ENCODE results near the gene ELL2. TPM values are rescaled to one million over a fixed set of nuclear protein-coding genes. Genes with fewer than 3 reads are reported as not detected.

ELL2 gene
- total and polyA plus RNA-seq, 4 donors, result 12.2 to 44.1 (median 13.9) TPM

DNA sequence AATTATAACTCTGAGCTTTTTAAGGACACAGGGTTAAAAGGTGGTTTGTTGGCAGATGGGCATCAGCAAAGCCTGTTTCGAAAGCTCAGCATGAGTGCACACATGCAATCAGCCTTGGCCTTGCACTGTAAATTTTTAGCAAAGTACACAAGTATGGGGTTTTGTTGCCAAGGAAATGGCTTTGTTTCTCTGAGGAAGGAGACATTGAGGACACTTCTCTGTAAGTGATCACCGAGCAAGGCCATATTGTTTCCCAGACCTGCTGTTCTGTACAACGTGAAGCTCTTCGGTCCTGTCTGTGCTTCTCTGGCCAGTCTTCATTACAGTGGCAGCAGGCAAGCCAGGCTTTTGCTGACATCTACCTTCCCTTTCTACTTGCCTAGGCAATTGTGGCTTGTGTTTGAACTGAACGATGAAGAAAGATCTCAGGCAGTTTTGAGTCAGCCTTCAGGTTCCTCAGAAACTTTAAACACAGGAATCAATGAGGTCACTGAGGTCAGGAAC lies 111.2 kb downstream of the ELL2 start:
- H3K36me3 ChIP-seq (ENCODE audit: control insufficient read depth, insufficient read depth, low read length), result no peaks in the 10 kb centered on the region
- H3K9me3 ChIP-seq (ENCODE audit: control insufficient read depth, insufficient read depth, low read length), result no peaks in the 10 kb centered on the region
- no peaks in the 10 kb centered on the region for H3K4me1 ChIP-seq (ENCODE audit: control insufficient read depth, insufficient read depth, low read length)
- DNase-seq (ENCODE audit: low read depth in 4 of 6, low spot score in 6 of 6), result no peak
- H3K27ac ChIP-seq (ENCODE audit: low read depth, low read length), result no peak overlapping the region
- 83% methylated on average over 3 of the region's 5 CpGs for WGBS (ENCODE audit: insufficient coverage)
- H3K27me3 ChIP-seq (ENCODE audit: control insufficient read depth, insufficient read depth, low read length), result no peaks in the 10 kb centered on the region
- H3K4me3 ChIP-seq (ENCODE audit: low read depth, low read length), result no peak overlapping the region

DNA sequence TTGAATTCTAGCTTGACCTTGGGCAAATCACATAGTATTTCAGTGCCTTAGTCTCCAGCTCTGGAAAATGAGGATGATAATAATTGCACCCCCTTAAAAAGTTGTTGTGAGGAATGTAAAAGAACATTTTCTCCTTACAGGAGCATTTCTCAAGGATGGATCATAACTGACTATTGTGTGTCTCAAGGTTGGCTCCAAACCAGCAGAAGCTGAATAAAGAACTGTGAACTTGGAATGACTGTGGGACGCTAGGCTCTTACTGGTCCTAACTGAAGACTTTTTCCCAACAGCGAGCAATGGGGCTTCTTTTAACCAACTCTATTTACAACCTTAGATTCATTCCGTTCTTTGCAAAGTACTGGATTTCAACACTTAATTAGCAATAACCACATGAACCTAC lies 113.0 kb downstream of the ELL2 start:
- Histone ChIP-seq H3K4me1 (ENCODE audit: control insufficient read depth, insufficient read depth, low read length) (no peaks in the 10 kb centered on the region), H3K27me3 (ENCODE audit: control insufficient read depth, insufficient read depth, low read length) (no peaks in the 10 kb centered on the region), H3K4me3 (ENCODE audit: low read depth, low read length) (no peak overlapping the region), H3K9me3 (ENCODE audit: control insufficient read depth, insufficient read depth, low read length) (no peaks in the 10 kb centered on the region), H3K36me3 (ENCODE audit: control insufficient read depth, insufficient read depth, low read length) (no peaks in the 10 kb centered on the region), H3K27ac (ENCODE audit: low read depth, low read length) (no peak overlapping the region)
- no peak for DNase-seq (ENCODE audit: low read depth in 4 of 6, low spot score in 6 of 6)
- WGBS (ENCODE audit: insufficient coverage), result 86% methylated on average over 2 of the region's 3 CpGs

DNA sequence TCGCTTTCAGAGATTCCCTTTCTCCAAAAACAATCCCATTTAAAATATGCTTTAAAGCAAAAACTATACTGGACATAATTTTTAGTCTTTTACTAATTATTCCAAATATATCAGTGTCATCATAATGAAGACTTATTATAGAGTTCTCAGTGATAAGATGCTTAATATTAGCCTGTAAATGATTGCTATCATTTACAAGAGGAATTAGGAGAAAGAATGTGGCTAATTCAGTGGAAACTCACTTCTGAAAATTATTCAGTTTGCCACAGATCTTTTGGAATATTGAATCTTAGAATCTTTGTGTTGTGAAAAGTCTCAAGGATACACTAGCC lies 114.4 kb downstream of the ELL2 start:
- WGBS (ENCODE audit: insufficient coverage), result no CpG with 5 or more reads among the region's 1 CpG
- no peaks in the 10 kb centered on the region for H3K4me1 ChIP-seq (ENCODE audit: control insufficient read depth, insufficient read depth, low read length)
- H3K9me3 ChIP-seq (ENCODE audit: control insufficient read depth, insufficient read depth, low read length), result no peaks in the 10 kb centered on the region
- H3K27me3 ChIP-seq (ENCODE audit: control insufficient read depth, insufficient read depth, low read length), result no peaks in the 10 kb centered on the region
- no peak overlapping the region for H3K27ac ChIP-seq (ENCODE audit: low read depth, low read length)
- no peaks in the 10 kb centered on the region for H3K36me3 ChIP-seq (ENCODE audit: control insufficient read depth, insufficient read depth, low read length)
- no peak for DNase-seq (ENCODE audit: low read depth in 4 of 6, low spot score in 6 of 6)
- no peak overlapping the region for H3K4me3 ChIP-seq (ENCODE audit: low read depth, low read length)

DNA sequence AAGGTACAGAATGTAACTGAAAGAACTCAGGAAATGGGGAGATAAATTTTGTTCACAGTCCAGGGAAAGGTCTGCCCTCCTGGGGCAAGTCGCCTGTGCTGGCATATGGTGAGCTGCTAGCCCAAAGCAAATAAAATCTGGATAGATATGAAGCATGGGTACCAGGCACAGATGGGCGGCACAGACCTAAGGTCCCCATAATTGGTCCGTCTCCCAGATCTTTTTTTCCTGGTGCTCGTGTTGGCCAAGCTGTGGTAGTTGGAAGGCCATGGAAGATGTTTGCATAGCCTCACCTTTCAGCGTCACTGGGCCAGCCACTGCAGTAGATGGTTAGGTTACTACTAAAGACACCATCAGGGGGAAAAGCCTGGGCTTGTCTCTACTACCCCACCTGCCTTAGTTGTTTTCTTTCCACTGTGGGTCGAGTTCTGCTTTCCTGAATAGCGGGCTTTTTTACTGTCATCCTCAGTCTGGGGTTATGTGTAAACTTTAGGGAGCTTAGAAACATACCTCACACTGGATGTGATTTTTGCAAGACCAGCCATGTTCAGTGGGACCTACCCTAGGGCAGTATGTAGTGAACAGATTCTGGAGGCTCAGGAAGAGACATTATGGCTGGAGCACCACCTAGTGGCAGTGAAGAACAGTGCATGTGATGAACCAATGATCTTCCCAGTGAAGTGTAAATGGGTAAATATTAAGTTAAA lies 114.9 kb downstream of the ELL2 start:
- Histone ChIP-seq H3K27me3 (ENCODE audit: control insufficient read depth, insufficient read depth, low read length) (no peaks in the 10 kb centered on the region), H3K27ac (ENCODE audit: low read depth, low read length) (no peak overlapping the region), H3K4me3 (ENCODE audit: low read depth, low read length) (no peak overlapping the region), H3K4me1 (ENCODE audit: control insufficient read depth, insufficient read depth, low read length) (no peaks in the 10 kb centered on the region), H3K36me3 (ENCODE audit: control insufficient read depth, insufficient read depth, low read length) (no peaks in the 10 kb centered on the region), H3K9me3 (ENCODE audit: control insufficient read depth, insufficient read depth, low read length) (no peaks in the 10 kb centered on the region)
- DNase-seq (ENCODE audit: low read depth in 4 of 6, low spot score in 6 of 6), result peak in 5 of 6 donors; percentile 44 to 90 (median 56)
- WGBS (ENCODE audit: insufficient coverage), result 92% methylated on average over 3 of the region's 7 CpGs

DNA sequence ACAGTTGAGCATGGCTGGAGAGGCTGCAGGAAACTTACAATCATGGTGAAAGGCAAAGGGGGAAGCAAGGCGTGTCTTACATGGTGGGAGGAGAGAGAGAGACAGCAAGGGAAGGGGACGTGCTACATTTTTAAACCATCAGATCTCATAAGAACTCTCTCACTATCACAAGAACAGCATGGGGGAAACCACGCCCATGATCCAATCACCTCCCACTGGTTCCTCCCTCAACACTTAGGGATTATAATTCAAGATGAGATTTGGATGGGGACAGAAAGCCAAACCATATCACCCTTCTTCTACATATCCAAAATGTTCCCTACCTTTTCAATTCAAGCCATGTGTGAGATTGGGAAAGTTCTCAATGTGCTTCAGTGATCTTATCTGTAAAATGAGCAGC lies 116.3 kb downstream of the ELL2 start:
- no peaks in the 10 kb centered on the region for H3K9me3 ChIP-seq (ENCODE audit: control insufficient read depth, insufficient read depth, low read length)
- no CpG with 5 or more reads among the region's 3 CpGs for WGBS (ENCODE audit: insufficient coverage)
- no peaks in the 10 kb centered on the region for H3K36me3 ChIP-seq (ENCODE audit: control insufficient read depth, insufficient read depth, low read length)
- no peak overlapping the region for H3K4me3 ChIP-seq (ENCODE audit: low read depth, low read length)
- H3K27ac ChIP-seq (ENCODE audit: low read depth, low read length), result no peak overlapping the region
- no peaks in the 10 kb centered on the region for H3K27me3 ChIP-seq (ENCODE audit: control insufficient read depth, insufficient read depth, low read length)
- H3K4me1 ChIP-seq (ENCODE audit: control insufficient read depth, insufficient read depth, low read length), result no peaks in the 10 kb centered on the region
- DNase-seq (ENCODE audit: low read depth in 4 of 6, low spot score in 6 of 6), result no peak

DNA sequence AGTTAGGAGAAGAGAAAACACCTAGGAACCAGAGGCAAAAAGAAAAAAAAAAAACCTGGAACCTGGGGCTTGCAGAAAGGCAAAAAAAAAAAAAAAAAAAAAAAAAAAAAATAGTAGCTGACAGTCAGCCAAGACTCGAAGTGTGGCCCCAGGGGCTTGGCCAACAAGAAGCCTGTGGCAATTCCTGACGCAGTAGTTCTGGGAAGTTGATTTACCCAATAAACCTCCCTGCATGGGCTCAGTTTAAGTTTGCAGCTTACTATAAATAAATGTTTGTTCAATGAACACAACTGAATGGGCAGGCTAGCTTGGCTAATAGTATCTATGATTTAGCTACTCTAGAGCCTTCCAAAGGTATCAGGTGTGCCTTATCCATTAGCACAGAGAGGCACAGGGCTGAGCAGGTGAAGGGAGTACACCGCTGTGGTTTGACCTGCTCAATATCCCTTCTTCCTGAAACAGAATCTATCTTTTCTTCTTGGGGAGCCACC lies 117.9 kb downstream of the ELL2 start:
- H3K27ac ChIP-seq (ENCODE audit: low read depth, low read length), result no peak overlapping the region
- no peaks in the 10 kb centered on the region for H3K36me3 ChIP-seq (ENCODE audit: control insufficient read depth, insufficient read depth, low read length)
- 100% methylated on average over 1 of the region's 3 CpGs for WGBS (ENCODE audit: insufficient coverage)
- H3K27me3 ChIP-seq (ENCODE audit: control insufficient read depth, insufficient read depth, low read length), result no peaks in the 10 kb centered on the region
- H3K4me3 ChIP-seq (ENCODE audit: low read depth, low read length), result no peak overlapping the region
- DNase-seq (ENCODE audit: low read depth in 4 of 6, low spot score in 6 of 6), result no peak
- H3K9me3 ChIP-seq (ENCODE audit: control insufficient read depth, insufficient read depth, low read length), result no peaks in the 10 kb centered on the region
- H3K4me1 ChIP-seq (ENCODE audit: control insufficient read depth, insufficient read depth, low read length), result no peaks in the 10 kb centered on the region

DNA sequence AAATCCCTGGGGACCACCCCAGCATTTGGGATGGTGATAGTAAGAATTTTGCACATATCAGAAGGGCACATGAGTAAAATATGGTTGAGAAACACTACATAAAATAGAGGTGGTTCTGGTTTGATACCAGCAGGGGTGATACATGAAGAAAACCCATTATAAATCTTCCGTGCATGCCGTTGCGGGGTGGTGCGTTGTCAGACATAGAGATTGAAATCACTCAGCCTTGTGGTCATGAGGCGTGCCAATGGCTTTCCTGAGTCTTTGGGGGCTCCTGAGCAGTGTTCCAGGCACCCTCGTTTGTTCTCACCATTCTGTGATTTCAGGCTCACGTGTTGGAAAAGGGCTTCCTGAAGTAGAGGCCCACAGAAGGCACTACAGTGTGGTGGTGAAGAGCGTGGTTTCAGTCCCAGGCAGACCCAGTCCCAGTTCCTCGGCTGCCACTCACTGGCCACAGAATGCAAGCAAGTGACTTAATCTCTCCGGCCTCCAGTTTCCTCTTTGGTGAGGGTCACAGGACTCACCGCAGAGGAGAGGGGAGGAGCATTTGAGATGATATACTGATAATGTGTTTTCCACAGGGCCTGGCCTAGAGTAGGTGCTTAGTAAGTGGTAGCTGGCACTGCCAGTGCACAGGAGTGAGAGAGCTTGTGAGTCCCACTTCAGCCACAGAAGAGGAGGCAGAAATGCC lies 118.7 kb downstream of the ELL2 start:
- no peaks in the 10 kb centered on the region for H3K36me3 ChIP-seq (ENCODE audit: control insufficient read depth, insufficient read depth, low read length)
- DNase-seq (ENCODE audit: low read depth in 4 of 6, low spot score in 6 of 6), result no peak
- H3K27ac ChIP-seq (ENCODE audit: low read depth, low read length), result no peak overlapping the region
- no peaks in the 10 kb centered on the region for H3K4me1 ChIP-seq (ENCODE audit: control insufficient read depth, insufficient read depth, low read length)
- no peaks in the 10 kb centered on the region for H3K9me3 ChIP-seq (ENCODE audit: control insufficient read depth, insufficient read depth, low read length)
- 81% methylated on average over 11 of the region's 11 CpGs for WGBS (ENCODE audit: insufficient coverage)
- H3K27me3 ChIP-seq (ENCODE audit: control insufficient read depth, insufficient read depth, low read length), result no peaks in the 10 kb centered on the region
- no peak overlapping the region for H3K4me3 ChIP-seq (ENCODE audit: low read depth, low read length)

DNA sequence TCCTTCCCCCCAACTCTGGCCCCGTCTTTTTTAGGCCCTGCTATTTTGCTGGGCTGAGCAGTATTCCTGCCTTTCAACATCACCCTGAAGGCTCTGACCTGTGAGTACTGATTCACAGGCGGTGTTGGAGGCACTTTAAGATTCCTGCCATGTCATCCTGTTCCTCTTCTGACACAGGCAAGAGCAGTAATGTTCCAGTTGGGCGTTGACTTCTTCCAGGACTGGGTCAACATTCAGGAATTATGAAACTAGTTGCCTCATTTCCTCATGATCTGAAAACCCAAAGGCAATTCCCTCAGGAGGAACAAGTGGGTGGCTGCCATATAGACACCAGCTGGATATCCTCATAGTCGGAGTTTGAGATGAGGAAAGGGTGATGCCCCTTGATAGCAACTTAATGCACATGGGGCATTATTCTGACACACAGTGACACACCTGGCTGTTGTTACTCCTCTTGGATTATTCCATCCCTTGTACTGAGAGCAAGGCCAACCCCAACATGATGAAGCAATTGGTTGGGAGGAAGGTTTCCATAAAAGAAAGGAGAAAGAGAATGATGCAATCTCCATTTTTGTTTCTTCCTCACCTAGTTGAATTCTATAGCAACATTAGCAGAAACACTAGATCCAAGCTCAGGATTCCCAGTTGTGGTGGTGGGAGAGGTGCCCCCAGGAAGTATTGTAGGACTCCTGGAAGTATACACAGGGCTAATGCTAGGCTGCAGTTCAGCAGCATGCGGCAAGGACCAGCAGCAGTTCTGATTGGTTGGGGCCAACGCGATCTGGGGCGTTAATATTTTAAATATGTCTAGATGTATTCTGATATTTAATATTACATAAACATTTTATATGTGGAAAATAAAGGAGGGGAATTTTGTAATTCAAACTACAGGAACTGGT lies 119.5 kb downstream of the ELL2 start:
- H3K27ac ChIP-seq (ENCODE audit: low read depth, low read length), result no peak overlapping the region
- no peaks in the 10 kb centered on the region for H3K36me3 ChIP-seq (ENCODE audit: control insufficient read depth, insufficient read depth, low read length)
- no peak overlapping the region for H3K4me3 ChIP-seq (ENCODE audit: low read depth, low read length)
- no peaks in the 10 kb centered on the region for H3K9me3 ChIP-seq (ENCODE audit: control insufficient read depth, insufficient read depth, low read length)
- no peaks in the 10 kb centered on the region for H3K4me1 ChIP-seq (ENCODE audit: control insufficient read depth, insufficient read depth, low read length)
- no peak for DNase-seq (ENCODE audit: low read depth in 4 of 6, low spot score in 6 of 6)
- 91% methylated on average over 4 of the region's 8 CpGs for WGBS (ENCODE audit: insufficient coverage)
- no peaks in the 10 kb centered on the region for H3K27me3 ChIP-seq (ENCODE audit: control insufficient read depth, insufficient read depth, low read length)

DNA sequence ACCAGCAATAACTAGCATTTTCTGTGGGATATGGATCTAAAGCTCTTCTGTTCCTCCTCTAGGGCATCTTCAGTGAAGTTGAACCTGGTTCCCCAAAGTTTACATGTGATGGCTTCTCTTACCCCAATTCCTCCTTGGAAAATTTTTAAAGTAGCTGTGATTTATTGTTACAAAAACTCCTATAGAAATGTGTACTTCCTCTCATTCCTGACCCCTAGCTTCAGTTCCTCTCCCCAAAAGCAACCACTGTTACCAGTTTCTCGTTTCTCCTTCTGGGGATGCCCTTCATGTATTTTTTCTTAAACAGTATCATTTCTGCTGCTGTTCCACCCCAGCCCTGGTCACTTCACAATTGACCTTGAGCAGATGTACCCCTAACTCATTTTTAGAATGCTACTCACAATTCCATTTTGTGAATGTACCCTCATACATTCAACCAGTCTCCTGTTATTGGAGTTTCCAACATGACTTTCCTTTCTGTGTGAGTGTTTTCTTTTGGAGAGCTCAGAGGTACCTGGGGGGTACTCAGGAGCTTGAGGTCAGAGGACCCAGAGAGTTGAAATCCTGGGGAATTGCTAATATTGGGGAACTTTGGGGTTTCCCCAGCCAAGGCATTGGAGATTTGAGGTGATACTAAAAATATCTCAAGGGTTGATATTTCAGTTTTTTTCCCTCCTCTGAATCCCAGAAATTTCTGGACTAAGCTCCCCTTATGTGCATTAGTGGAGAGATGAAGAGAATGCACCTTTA lies 120.5 kb downstream of the ELL2 start:
- Histone ChIP-seq H3K27ac (ENCODE audit: low read depth, low read length) (no peak overlapping the region), H3K36me3 (ENCODE audit: control insufficient read depth, insufficient read depth, low read length) (no peaks in the 10 kb centered on the region), H3K27me3 (ENCODE audit: control insufficient read depth, insufficient read depth, low read length) (no peaks in the 10 kb centered on the region), H3K4me3 (ENCODE audit: low read depth, low read length) (no peak overlapping the region), H3K4me1 (ENCODE audit: control insufficient read depth, insufficient read depth, low read length) (no peaks in the 10 kb centered on the region), H3K9me3 (ENCODE audit: control insufficient read depth, insufficient read depth, low read length) (no peaks in the 10 kb centered on the region)
- WGBS (ENCODE audit: insufficient coverage), result 73% methylated on average over 1 of the region's 1 CpG
- DNase-seq (ENCODE audit: low read depth in 4 of 6, low spot score in 6 of 6), result no peak
